ENCODE measurements around the gene MYPN.

DNA sequence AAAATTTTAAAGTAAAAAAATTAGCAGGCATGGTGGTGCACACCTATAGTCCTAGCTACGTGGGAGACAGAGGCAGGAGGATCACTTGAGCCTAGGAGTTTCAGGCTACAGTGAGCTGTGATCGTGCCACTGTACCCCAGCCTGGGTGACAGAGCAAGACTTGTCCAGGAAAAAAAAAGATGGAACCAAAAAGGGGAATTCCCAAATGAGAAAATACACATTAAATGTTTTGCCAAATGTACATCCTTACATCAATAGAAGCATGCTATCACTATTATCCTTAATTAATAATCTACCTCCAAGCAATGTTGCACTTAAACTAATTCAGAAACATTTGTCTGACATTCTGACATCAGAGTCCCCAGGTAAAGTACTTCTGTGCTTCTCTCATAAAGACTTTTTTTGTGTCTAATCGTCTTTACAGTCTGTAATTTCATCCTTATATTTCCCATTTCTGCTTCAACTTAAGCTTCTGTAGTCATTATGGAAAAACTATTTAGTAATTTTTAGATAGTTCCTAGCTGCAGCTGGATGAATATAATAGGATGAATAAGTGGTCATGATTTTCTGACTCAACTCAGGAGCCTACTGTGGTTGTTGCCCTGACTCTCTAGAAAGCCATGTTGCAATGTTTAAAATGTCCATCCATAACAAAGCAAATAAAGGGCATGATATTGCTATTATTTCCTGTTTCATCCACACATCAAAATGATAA is 57.7 kb downstream of the MYPN start:
- no peak for TF ChIP-seq EZH2 (IDR thresholded peaks at IDR 0.05; ENCODE audit: low read length, unreplicated experiment)
- TF ChIP-seq, protein P1, sequence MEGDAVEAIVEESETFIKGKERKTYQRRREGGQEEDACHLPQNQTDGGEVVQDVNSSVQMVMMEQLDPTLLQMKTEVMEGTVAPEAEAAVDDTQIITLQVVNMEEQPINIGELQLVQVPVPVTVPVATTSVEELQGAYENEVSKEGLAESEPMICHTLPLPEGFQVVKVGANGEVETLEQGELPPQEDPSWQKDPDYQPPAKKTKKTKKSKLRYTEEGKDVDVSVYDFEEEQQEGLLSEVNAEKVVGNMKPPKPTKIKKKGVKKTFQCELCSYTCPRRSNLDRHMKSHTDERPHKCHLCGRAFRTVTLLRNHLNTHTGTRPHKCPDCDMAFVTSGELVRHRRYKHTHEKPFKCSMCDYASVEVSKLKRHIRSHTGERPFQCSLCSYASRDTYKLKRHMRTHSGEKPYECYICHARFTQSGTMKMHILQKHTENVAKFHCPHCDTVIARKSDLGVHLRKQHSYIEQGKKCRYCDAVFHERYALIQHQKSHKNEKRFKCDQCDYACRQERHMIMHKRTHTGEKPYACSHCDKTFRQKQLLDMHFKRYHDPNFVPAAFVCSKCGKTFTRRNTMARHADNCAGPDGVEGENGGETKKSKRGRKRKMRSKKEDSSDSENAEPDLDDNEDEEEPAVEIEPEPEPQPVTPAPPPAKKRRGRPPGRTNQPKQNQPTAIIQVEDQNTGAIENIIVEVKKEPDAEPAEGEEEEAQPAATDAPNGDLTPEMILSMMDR (conservative IDR thresholded peaks at IDR 0.05; ENCODE audit: low read depth, low read length) = no peak
- TF ChIP-seq EZH2phosphoT487 (IDR thresholded peaks at IDR 0.05; ENCODE audit: borderline replicate concordance, low read length) = no peak

Measured in PC-3 (cell line).